Naive B cell (primary cell): ENCODE results near the gene ETV6. TPM values are rescaled to one million over a fixed set of nuclear protein-coding genes. Genes with fewer than 3 reads are reported as not detected.

Experiments
- ATAC-seq, 2 donors: fragments of 150-1000 bp; cut with Tn5 transposase; 2 replicates each; pipeline ENCODE4 v1.10.0; 2021; ENCODE audit warnings: low read depth in 2 of 2, mild to moderate bottlenecking in 2 of 2, moderate library complexity in 2 of 2
- DNase-seq: peaks from one replicate; pipeline ENCODE4 v3.0.0; 2022
- H3K27ac Mint-ChIP-seq, 6 donors: one replicate each; pipeline ENCODE4 v1.8.0; 2020 to 2022; ENCODE audit warnings: mild to moderate bottlenecking in 6 of 6, mixed read lengths in 6 of 6, moderate library complexity in 5 of 6, inconsistent platforms in 2 of 6
- H3K27me3 Mint-ChIP-seq, 3 donors: one replicate each; pipeline ENCODE4 v1.8.0; 2021 to 2022; ENCODE audit warnings: mixed read lengths in 3 of 3, mild to moderate bottlenecking in 1 of 3
- H3K36me3 Mint-ChIP-seq, 2 donors: one replicate each; pipeline ENCODE4 v1.8.0; 2020 to 2022; ENCODE audit warnings: mixed read lengths in 2 of 2, inconsistent platforms in 1 of 2, mild to moderate bottlenecking in 1 of 2
- H3K4me1 Mint-ChIP-seq, 3 donors: one replicate each; pipeline ENCODE4 v1.8.0; 2020 to 2022; ENCODE audit warnings: mixed read lengths in 3 of 3, inconsistent platforms in 1 of 3, mild to moderate bottlenecking in 1 of 3, moderate library complexity in 1 of 3
- H3K4me3 Mint-ChIP-seq, 8 donors: one replicate each; pipeline ENCODE4 v1.8.0; 2020 to 2022; ENCODE audit warnings: mild to moderate bottlenecking in 8 of 8, mixed read lengths in 8 of 8, moderate library complexity in 8 of 8, inconsistent platforms in 2 of 8
- H3K9me3 Mint-ChIP-seq, 7 donors: one replicate each; pipeline ENCODE4 v1.8.0; 2020 to 2022; ENCODE audit warnings: mixed read lengths in 7 of 7, mild to moderate bottlenecking in 5 of 7, inconsistent platforms in 2 of 7, moderate library complexity in 1 of 7
- polyA plus RNA-seq, 6 donors: library from polyadenylated mRNA; unstranded; fragments of 300-500 nt; fragmentation: Illumina TruSeq; gene quantifications; one replicate each; pipeline ENCODE4 v1.2.3, GENCODE V29; 2021; ENCODE audit warnings: low read depth in 6 of 6

ETV6 gene
- polyA plus RNA-seq, 6 donors from 2014 or later, result 3.7 to 9.6 (median 6.6) TPM

GRCh38 chr12:11797317-11797913 lies 147.9 kb downstream of the ETV6 start:
- H3K4me1 Mint-ChIP-seq, result peaks cover 50 to 75% (median 56%) of the 10 kb centered on the region in 3 donors
- peak overlapping the region in 1 of 8 donors; percentile 75 for H3K4me3 Mint-ChIP-seq
- peak overlapping the region; percentile 5 to 85 (median 60) for H3K27ac Mint-ChIP-seq
- DNase-seq, result no peak
- no peaks in the 10 kb centered on the region for H3K9me3 Mint-ChIP-seq
- no peaks in the 10 kb centered on the region for H3K27me3 Mint-ChIP-seq
- H3K36me3 Mint-ChIP-seq, result peaks cover 0 to 18% of the 10 kb centered on the region in 2 donors
- no peak for ATAC-seq

- no peaks in the 10 kb centered on the region for H3K9me3 Mint-ChIP-seq
- peaks cover 0 to 18% of the 10 kb centered on the region in 2 donors for H3K36me3 Mint-ChIP-seq
- peak overlapping the region in 4 of 6 donors; percentile 0 to 72 (median 46) for H3K27ac Mint-ChIP-seq
- H3K4me1 Mint-ChIP-seq, result peaks cover 50 to 75% (median 56%) of the 10 kb centered on the region in 3 donors
- ATAC-seq (no peak), DNase-seq (no peak)
- no peaks in the 10 kb centered on the region for H3K27me3 Mint-ChIP-seq
- H3K4me3 Mint-ChIP-seq, result no peak overlapping the region
Observed at GRCh38 chr12:11798006-11798708, 148.7 kb downstream of the ETV6 start.

GRCh38 chr12:11798856-11799501 lies 149.5 kb downstream of the ETV6 start:
- ATAC-seq (no peak), DNase-seq (no peak)
- no peaks in the 10 kb centered on the region for H3K27me3 Mint-ChIP-seq
- no peaks in the 10 kb centered on the region for H3K9me3 Mint-ChIP-seq
- peaks cover under 1 to 20% of the 10 kb centered on the region in 2 donors for H3K36me3 Mint-ChIP-seq
- peak overlapping the region in 2 of 6 donors; percentile 41 to 62 for H3K27ac Mint-ChIP-seq
- peak overlapping the region in 1 of 8 donors; percentile 18 for H3K4me3 Mint-ChIP-seq
- peaks cover 42 to 66% (median 48%) of the 10 kb centered on the region in 3 donors for H3K4me1 Mint-ChIP-seq

- no peak overlapping the region for H3K4me3 Mint-ChIP-seq
- H3K4me1 Mint-ChIP-seq, result peaks cover 42 to 64% (median 44%) of the 10 kb centered on the region in 3 donors
- peaks cover 0 to 2% (median 0%) of the 10 kb centered on the region in 7 donors for H3K9me3 Mint-ChIP-seq
- ATAC-seq (no peak), DNase-seq (no peak)
- peak overlapping the region in 1 of 6 donors; percentile 29 for H3K27ac Mint-ChIP-seq
- peaks cover 6 to 25% of the 10 kb centered on the region in 2 donors for H3K36me3 Mint-ChIP-seq
- H3K27me3 Mint-ChIP-seq, result no peaks in the 10 kb centered on the region
Observed at GRCh38 chr12:11799502-11799873, 150.0 kb downstream of the ETV6 start.

GRCh38 chr12:11801643-11802042 lies 152.2 kb downstream of the ETV6 start:
- DNase-seq, result no peak
- Mint-ChIP-seq H3K4me3 (no peak overlapping the region), H3K27ac (no peak overlapping the region), H3K9me3 (peaks cover 0 to 3% (median 0%) of the 10 kb centered on the region in 7 donors), H3K27me3 (no peaks in the 10 kb centered on the region), H3K36me3 (peaks cover 10 to 21% of the 10 kb centered on the region in 2 donors), H3K4me1 (peaks cover 43 to 54% (median 48%) of the 10 kb centered on the region in 3 donors)
- no peak for ATAC-seq

GRCh38 chr12:11804130-11804529 lies 154.7 kb downstream of the ETV6 start:
- Mint-ChIP-seq H3K9me3 (peaks cover 0 to 3% (median 0%) of the 10 kb centered on the region in 7 donors), H3K36me3 (peaks cover 10 to 16% of the 10 kb centered on the region in 2 donors), H3K27ac (no peak overlapping the region), H3K4me1 (peaks cover 46 to 54% (median 46%) of the 10 kb centered on the region in 3 donors), H3K27me3 (no peaks in the 10 kb centered on the region), H3K4me3 (no peak overlapping the region)
- DNase-seq (no peak), ATAC-seq (no peak)

GRCh38 chr12:11805043-11805442 lies 155.6 kb downstream of the ETV6 start:
- Mint-ChIP-seq H3K36me3 (peaks cover 10 to 16% of the 10 kb centered on the region in 2 donors), H3K27me3 (no peaks in the 10 kb centered on the region), H3K27ac (no peak overlapping the region), H3K4me3 (no peak overlapping the region), H3K4me1 (peaks cover 47 to 56% (median 50%) of the 10 kb centered on the region in 3 donors), H3K9me3 (peaks cover 0 to 3% (median 0%) of the 10 kb centered on the region in 7 donors)
- ATAC-seq (no peak), DNase-seq (no peak)

GRCh38 chr12:11805680-11806079 lies 156.2 kb downstream of the ETV6 start:
- H3K4me3 Mint-ChIP-seq, result no peak overlapping the region
- peaks cover 48 to 55% (median 54%) of the 10 kb centered on the region in 3 donors for H3K4me1 Mint-ChIP-seq
- no peak overlapping the region for H3K27ac Mint-ChIP-seq
- peaks cover 0 to 3% (median 0%) of the 10 kb centered on the region in 7 donors for H3K9me3 Mint-ChIP-seq
- DNase-seq (no peak), ATAC-seq (no peak)
- no peaks in the 10 kb centered on the region for H3K27me3 Mint-ChIP-seq
- H3K36me3 Mint-ChIP-seq, result peaks cover 10 to 11% of the 10 kb centered on the region in 2 donors

- DNase-seq (no peak), ATAC-seq (peak; percentile 64 to 75)
- H3K4me3 Mint-ChIP-seq, result no peak overlapping the region
- H3K27me3 Mint-ChIP-seq, result no peaks in the 10 kb centered on the region
- H3K4me1 Mint-ChIP-seq, result peaks cover 57 to 65% (median 61%) of the 10 kb centered on the region in 3 donors
- peaks cover 7 to 10% of the 10 kb centered on the region in 2 donors for H3K36me3 Mint-ChIP-seq
- peak overlapping the region in 3 of 6 donors; percentile 1 to 54 (median 9) for H3K27ac Mint-ChIP-seq
- H3K9me3 Mint-ChIP-seq, result peaks cover 0 to 3% (median 0%) of the 10 kb centered on the region in 7 donors
Observed at GRCh38 chr12:11807458-11807857, 158.0 kb downstream of the ETV6 start.

GRCh38 chr12:11808931-11809330 lies 159.5 kb downstream of the ETV6 start:
- Mint-ChIP-seq H3K36me3 (peaks cover 6 to 10% of the 10 kb centered on the region in 2 donors), H3K9me3 (peaks cover 0 to 3% (median 0%) of the 10 kb centered on the region in 7 donors), H3K4me1 (peaks cover 68 to 78% (median 71%) of the 10 kb centered on the region in 3 donors), H3K27ac (peak overlapping the region in 1 of 6 donors; percentile 41), H3K27me3 (no peaks in the 10 kb centered on the region), H3K4me3 (peak overlapping the region in 2 of 8 donors; percentile 2 to 9)
- DNase-seq (no peak), ATAC-seq (no peak)

GRCh38 chr12:11810206-11810545 lies 160.7 kb downstream of the ETV6 start:
- no peaks in the 10 kb centered on the region for H3K27me3 Mint-ChIP-seq
- H3K4me1 Mint-ChIP-seq, result peaks cover 60 to 76% (median 69%) of the 10 kb centered on the region in 3 donors
- peak overlapping the region in 3 of 6 donors; percentile 15 to 66 (median 65) for H3K27ac Mint-ChIP-seq
- H3K36me3 Mint-ChIP-seq, result no peaks in the 10 kb centered on the region
- DNase-seq (no peak), ATAC-seq (no peak)
- no peaks in the 10 kb centered on the region for H3K9me3 Mint-ChIP-seq
- no peak overlapping the region for H3K4me3 Mint-ChIP-seq

GRCh38 chr12:11811008-11811407 lies 161.5 kb downstream of the ETV6 start:
- ATAC-seq, result no peak
- no peaks in the 10 kb centered on the region for H3K36me3 Mint-ChIP-seq
- no peak for DNase-seq
- H3K9me3 Mint-ChIP-seq, result no peaks in the 10 kb centered on the region
- peak overlapping the region in 1 of 8 donors; percentile 13 for H3K4me3 Mint-ChIP-seq
- peaks cover 57 to 71% (median 65%) of the 10 kb centered on the region in 3 donors for H3K4me1 Mint-ChIP-seq
- H3K27ac Mint-ChIP-seq, result peak overlapping the region in 4 of 6 donors; percentile 33 to 66 (median 64)
- no peaks in the 10 kb centered on the region for H3K27me3 Mint-ChIP-seq

- Mint-ChIP-seq H3K27ac (peak overlapping the region; percentile 50 to 93 (median 84)), H3K27me3 (no peaks in the 10 kb centered on the region), H3K4me1 (peaks cover 48 to 65% (median 54%) of the 10 kb centered on the region in 3 donors), H3K9me3 (no peaks in the 10 kb centered on the region), H3K36me3 (no peaks in the 10 kb centered on the region), H3K4me3 (peak overlapping the region in 7 of 8 donors; percentile 62 to 90 (median 81))
- DNase-seq (no peak), ATAC-seq (no peak)
Observed at GRCh38 chr12:11812241-11812585, 162.7 kb downstream of the ETV6 start.
